ENCODE results near the gene TES.

GRCh38 chr7:116210345-116211005, at the start of gene TES:
- TF ChIP-seq CTCF (IDR thresholded peaks at IDR 0.05; ENCODE audit: low read depth, low read length) (no peak), EZH2phosphoT487 (IDR thresholded peaks at IDR 0.05; ENCODE audit: low read depth) (no peak)
